HepG2 (cell line): Measurements from ENCODE around the gene OR10H2. TPM values are rescaled to one million over a fixed set of nuclear protein-coding genes. Genes with fewer than 3 reads are reported as not detected.

Experiments
- CCAR2 ChIP-seq: fragments of 200-400 bp; formaldehyde crosslinking; optimal IDR thresholded peaks from 2 replicates; pipeline ENCODE3; 2018; ENCODE audit warnings: low read depth, mild to moderate bottlenecking, low read length, moderate library complexity
- EHMT2 ChIP-seq: fragments of 200-600 bp; sonication (generic); IDR thresholded peaks from 2 replicates; pipeline ENCODE4 v1.7.0; 2017; ENCODE audit warnings: antibody characterized with exemption, low read depth, low read length, borderline replicate concordance
- GFI1 ChIP-seq: sonication (generic); formaldehyde crosslinking; IDR thresholded peaks from 2 replicates; pipeline ENCODE4 v1.5.0; 2020; ENCODE audit warnings: missing genetic modification reagents, mild to moderate bottlenecking, borderline replicate concordance
- IRX3 ChIP-seq: sonication (generic); formaldehyde crosslinking; IDR thresholded peaks from 2 replicates; pipeline ENCODE4 v1.8.1; 2023; ENCODE audit warnings: mild to moderate bottlenecking, low read depth, missing genetic modification reagents, borderline replicate concordance
- KDM6A ChIP-seq: IDR thresholded peaks from 2 replicates; pipeline ENCODE4 v1.6.1; 2016; ENCODE audit warnings: low read depth
- MTF2 ChIP-seq: sonication (generic); formaldehyde crosslinking; IDR thresholded peaks from 2 replicates; pipeline ENCODE4 v1.5.0; 2020; ENCODE audit warnings: missing genetic modification reagents, borderline replicate concordance
- NKX3-1 ChIP-seq: sonication (generic); formaldehyde crosslinking; IDR thresholded peaks from 2 replicates; pipeline ENCODE4 v1.5.0; 2020; ENCODE audit warnings: missing genetic modification reagents
- NR1H2 ChIP-seq: sonication (generic); formaldehyde crosslinking; IDR thresholded peaks from 2 replicates; pipeline ENCODE4 v1.8.1; 2022; ENCODE audit warnings: low read depth, missing genetic modification reagents, borderline replicate concordance
- NR2C2 ChIP-seq: sonication (generic); formaldehyde crosslinking; IDR thresholded peaks from 2 replicates; pipeline ENCODE4 v1.4.0; 2020; ENCODE audit warnings: missing genetic modification reagents, mild to moderate bottlenecking, moderate library complexity, borderline replicate concordance
- RFX3 ChIP-seq: IDR thresholded peaks from 2 replicates; pipeline ENCODE4 v1.6.1; 2016; ENCODE audit warnings: missing biosample characterization, missing genetic modification reagents
- RFX5 ChIP-seq: IDR thresholded peaks from 2 replicates; pipeline ENCODE4 v1.6.1; 2011; ENCODE audit warnings: low read depth, low read length, improper control_type of control experiment
- SAFB2 ChIP-seq: sonication (generic); formaldehyde crosslinking; IDR thresholded peaks from 2 replicates; pipeline ENCODE4 v1.5.1; 2020; ENCODE audit warnings: missing genetic modification reagents, low read depth, mild to moderate bottlenecking, borderline replicate concordance
- SIX1 ChIP-seq: sonication (generic); formaldehyde crosslinking; IDR thresholded peaks from 2 replicates; pipeline ENCODE4 v1.4.0; 2020; ENCODE audit warnings: missing genetic modification reagents, borderline replicate concordance
- SMARCC2 ChIP-seq: fragments of 450-650 bp; IDR thresholded peaks from 2 replicates; pipeline ENCODE4 v1.6.1; 2017; ENCODE audit warnings: antibody characterized with exemption, mild to moderate bottlenecking
- TIGD3 ChIP-seq: sonication (generic); formaldehyde crosslinking; IDR thresholded peaks from 2 replicates; pipeline ENCODE4 v1.5.1; 2020; ENCODE audit warnings: mild to moderate bottlenecking, missing genetic modification reagents, borderline replicate concordance
- YEATS4 ChIP-seq: sonication (generic); formaldehyde crosslinking; IDR thresholded peaks from 2 replicates; pipeline ENCODE4 v1.4.0; 2020; ENCODE audit warnings: missing genetic modification reagents, borderline replicate concordance
- ZFP36L1 ChIP-seq: sonication (generic); formaldehyde crosslinking; IDR thresholded peaks from 2 replicates; pipeline ENCODE4 v1.8.0; 2022; ENCODE audit warnings: mild to moderate bottlenecking, missing genetic modification reagents, moderate library complexity
- ZHX1 ChIP-seq: sonication (generic); formaldehyde crosslinking; IDR thresholded peaks from 2 replicates; pipeline ENCODE4 v1.8.1; 2022; ENCODE audit warnings: low read depth, mild to moderate bottlenecking, missing genetic modification reagents
- ZNF12 ChIP-seq: sonication (generic); formaldehyde crosslinking; IDR thresholded peaks from 2 replicates; pipeline ENCODE4 v1.5.0; 2020; ENCODE audit warnings: missing genetic modification reagents
- ZNF331 ChIP-seq: sonication (generic); formaldehyde crosslinking; IDR thresholded peaks from 2 replicates; pipeline ENCODE4 v1.4.0; 2020; ENCODE audit warnings: missing genetic modification reagents
- ZNF446 ChIP-seq: sonication (generic); formaldehyde crosslinking; IDR thresholded peaks from 2 replicates; pipeline ENCODE4 v1.5.0; 2020; ENCODE audit warnings: mild to moderate bottlenecking, missing genetic modification reagents
- ZNF503 ChIP-seq: sonication (generic); formaldehyde crosslinking; IDR thresholded peaks from 2 replicates; pipeline ENCODE4 v1.4.0; 2020; ENCODE audit warnings: missing genetic modification reagents
- ZNF883 ChIP-seq: sonication (generic); formaldehyde crosslinking; IDR thresholded peaks from 2 replicates; pipeline ENCODE4 v1.5.1; 2020; ENCODE audit warnings: mild to moderate bottlenecking, missing genetic modification reagents; ENCODE audit errors: not compliant biosample characterization
- ZSCAN30 ChIP-seq: sonication (generic); formaldehyde crosslinking; IDR thresholded peaks from 2 replicates; pipeline ENCODE4 v1.5.0; 2020; ENCODE audit warnings: mild to moderate bottlenecking, missing genetic modification reagents
- polyA plus RNA-seq, 8 experiments: library from polyadenylated mRNA; depleted of rRNA in 3 of 8; stranded (reverse) in 7 of 8; unstranded in 1 of 8; fragments of >200 nt; fragmentation: Illumina TruSeq in 4 of 8; extraction: Trizol in 4 of 8; gene quantifications; 2 replicates each; pipeline versions ENCODE4 v1.2.1 to v1.2.3, GENCODE V29; 2011 to 2016; ENCODE audit warnings: low read depth in 4 of 8, missing spikeins in 1 of 8, mixed read lengths in 1 of 8; ENCODE audit not compliant: insufficient read depth in 1 of 8
- total RNA-seq, 5 experiments: library from RNA; depleted of rRNA; stranded (reverse); fragments of >200 nt; fragmentation: Illumina TruSeq; extraction: Trizol; gene quantifications; 2 replicates each; pipeline ENCODE4 v1.2.3, GENCODE V29; 2016; ENCODE audit warnings: low read depth in 1 of 5

OR10H2 gene
- total and polyA plus RNA-seq, 2 of the 13 experiments (the other 11 are each of a cell fraction or from before 2014, with no cell fraction given), result not detected

DNA sequence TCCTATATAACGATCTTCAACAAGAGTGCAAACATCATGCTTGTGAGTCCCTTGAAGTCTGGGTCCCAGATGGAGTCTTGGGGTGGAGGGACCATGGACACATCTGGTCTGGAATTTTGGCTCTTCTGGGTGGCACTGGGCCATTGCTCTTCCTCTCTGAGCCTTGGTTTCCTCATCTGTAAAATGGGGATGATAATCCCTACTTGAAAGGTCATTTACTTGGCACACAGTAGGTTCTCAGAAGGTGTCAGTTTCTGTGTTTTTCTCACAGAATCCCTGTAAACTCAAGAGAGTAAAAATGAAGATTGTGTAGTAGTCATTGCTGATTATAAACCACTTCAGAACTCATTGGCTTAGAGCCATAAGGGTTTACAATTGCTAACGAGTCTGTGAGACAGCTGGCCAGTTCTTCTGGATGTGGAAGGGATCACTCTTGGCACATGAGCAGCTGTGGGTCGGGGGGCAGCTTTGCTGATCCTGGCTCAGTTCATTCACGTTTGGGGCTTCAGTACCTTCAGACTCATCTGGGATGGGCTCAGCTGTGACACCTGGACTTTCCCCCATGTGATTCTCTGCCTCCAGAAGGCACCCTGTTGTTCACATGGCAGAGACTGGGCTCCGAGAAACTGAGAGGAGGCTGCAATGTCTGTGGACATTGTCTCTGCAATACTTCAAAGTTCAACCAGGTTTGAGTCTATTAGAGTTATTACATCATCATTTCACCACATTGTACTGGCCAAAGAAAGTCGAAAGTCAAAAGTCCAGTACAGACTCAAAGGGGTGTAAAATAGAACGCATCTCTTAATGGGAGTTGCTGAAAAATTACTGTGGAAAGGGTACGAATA is 47.1 kb upstream of the OR10H2 start (continued):
- TF ChIP-seq ZNF12 (CRISPR knock-in tag) (no peak), NR1H2 (CRISPR knock-in tag) (no peak), YEATS4 (CRISPR knock-in tag) (no peak), ZNF503 (no peak), GFI1 (CRISPR knock-in tag) (0 out of 2 replicates have a peak, but pooled peaks have one; percentile 18), NR2C2 (CRISPR knock-in tag) (peak; percentile 74; the same call in 1 of the 2 replicates), IRX3 (CRISPR knock-in tag) (no peak), ZFP36L1 (CRISPR knock-in tag) (no peak), ZNF331 (CRISPR knock-in tag) (no peak), TIGD3 (CRISPR knock-in tag) (no peak), EHMT2 (no peak), SMARCC2 (no peak), NKX3-1 (no peak), ZHX1 (CRISPR knock-in tag) (peak; percentile 25; the same call in 1 of the 2 replicates), CCAR2 (no peak), MTF2 (no peak), ZNF446 (CRISPR knock-in tag) (no peak), RFX3 (CRISPR knock-in tag) (no peak), KDM6A (CRISPR knock-in tag) (peak; percentile 72; the same call in 1 of the 2 replicates), ZNF883 (no peak), RFX5 (no peak), ZSCAN30 (CRISPR knock-in tag) (no peak), SAFB2 (CRISPR knock-in tag) (no peak), SIX1 (no peak)
